ENCODE data around the gene FCHSD2.
"Not testable (repeated sequence)": the region's sequence is repeated elsewhere in the genome, so short reads cannot be mapped to it uniquely, and the experiment has no call there.

The FCHSD2 gene

GRCh38 chr11:73152861-73153483 is 10.9 kb upstream of the FCHSD2 start:
- in situ Hi-C loops (cut with HindIII; ENCODE audit: low sequenced_read_pairs) = no loop called here

GRCh38 chr11:73152086-73152853 is 10.2 kb upstream of the FCHSD2 start:
- in situ Hi-C loops (cut with HindIII; ENCODE audit: low sequenced_read_pairs) = no loop called here

DNA sequence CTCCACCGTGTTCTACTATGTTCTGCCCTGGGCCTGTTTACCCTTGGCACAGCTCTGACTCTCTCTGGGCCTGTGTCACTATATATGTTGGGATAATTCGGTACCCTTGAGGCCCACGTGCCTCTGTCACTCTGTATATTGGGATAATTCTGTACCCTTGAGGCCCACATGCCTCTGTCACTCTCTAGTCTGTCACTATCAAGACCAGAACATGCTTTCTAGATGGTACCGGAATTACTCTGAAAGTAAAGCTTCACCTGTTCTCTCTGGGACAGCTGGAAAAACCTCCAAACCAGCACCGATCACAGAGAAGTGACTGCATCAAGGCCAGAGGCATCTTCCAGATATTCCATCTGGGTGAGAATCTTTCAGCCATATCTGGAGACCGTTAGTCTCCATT is 9.3 kb upstream of the FCHSD2 start:
- in situ Hi-C loops (cut with HindIII; ENCODE audit: low sequenced_read_pairs) = no loop called here

DNA sequence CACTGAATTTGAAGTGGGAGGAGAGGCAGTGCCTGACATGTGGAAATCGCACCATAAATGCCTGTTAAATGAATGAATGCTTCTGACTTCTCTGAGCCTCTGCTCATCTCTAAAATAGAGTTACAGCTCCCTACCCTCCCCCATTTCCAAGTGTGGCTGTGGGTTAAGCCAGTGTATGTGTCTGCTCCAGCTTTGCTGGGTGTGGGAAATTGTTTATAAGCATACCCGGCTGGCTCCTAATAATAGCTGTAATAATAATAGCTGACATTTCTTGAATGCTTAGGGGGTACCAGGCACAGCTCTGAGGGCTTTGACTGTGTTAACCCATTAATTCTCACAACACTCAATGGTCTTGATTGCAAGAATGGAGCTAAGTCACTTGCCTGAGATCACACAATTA is 7.0 kb upstream of the FCHSD2 start:
- in situ Hi-C loops (cut with HindIII; ENCODE audit: low sequenced_read_pairs) = no loop called here

DNA sequence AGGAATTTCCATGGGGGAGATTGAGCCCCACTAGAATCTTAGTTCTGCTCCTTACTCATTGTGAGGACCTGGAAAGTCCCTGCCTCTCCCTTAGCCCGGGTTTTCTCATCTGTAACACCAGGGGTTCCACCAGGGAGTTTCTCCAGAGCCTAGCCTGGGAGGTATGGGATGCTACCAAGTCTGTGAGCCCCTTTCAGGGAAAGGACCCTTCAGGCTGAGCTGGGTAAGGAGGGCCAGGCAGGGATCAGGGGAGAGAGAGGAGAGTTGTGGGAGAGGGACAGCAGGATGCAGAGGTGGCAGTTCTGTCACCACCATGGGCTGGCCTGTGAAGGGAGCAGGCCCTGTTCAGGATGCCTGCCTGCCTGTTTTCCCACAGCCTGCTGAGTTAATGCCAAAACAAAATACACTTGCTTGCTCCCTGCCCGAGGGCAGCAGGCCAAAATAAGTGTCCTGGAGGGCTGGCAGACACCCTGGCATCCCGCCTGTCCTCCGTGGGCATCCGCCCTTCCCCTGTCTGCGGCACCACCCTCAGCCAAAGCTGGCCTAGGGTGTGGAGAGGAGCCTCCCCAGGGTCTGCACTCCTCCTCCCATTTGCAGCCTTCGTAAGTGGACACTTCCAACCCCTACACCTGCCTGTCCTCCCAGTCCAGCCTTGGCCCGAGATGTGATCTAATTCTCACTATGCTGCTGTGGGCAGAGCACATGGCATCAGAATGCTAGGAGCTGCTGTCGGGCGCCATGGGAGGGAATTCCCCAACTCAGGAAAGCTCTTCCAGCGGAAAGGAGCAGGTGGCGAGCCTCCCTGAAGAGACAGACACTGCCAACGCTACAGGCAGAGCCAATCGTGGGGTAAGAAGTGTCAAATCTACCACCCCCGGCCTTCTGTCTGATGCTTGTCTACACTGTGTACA is 5.9 kb upstream of the FCHSD2 start:
- in situ Hi-C loops (cut with HindIII; ENCODE audit: low sequenced_read_pairs) = no loop called here

DNA sequence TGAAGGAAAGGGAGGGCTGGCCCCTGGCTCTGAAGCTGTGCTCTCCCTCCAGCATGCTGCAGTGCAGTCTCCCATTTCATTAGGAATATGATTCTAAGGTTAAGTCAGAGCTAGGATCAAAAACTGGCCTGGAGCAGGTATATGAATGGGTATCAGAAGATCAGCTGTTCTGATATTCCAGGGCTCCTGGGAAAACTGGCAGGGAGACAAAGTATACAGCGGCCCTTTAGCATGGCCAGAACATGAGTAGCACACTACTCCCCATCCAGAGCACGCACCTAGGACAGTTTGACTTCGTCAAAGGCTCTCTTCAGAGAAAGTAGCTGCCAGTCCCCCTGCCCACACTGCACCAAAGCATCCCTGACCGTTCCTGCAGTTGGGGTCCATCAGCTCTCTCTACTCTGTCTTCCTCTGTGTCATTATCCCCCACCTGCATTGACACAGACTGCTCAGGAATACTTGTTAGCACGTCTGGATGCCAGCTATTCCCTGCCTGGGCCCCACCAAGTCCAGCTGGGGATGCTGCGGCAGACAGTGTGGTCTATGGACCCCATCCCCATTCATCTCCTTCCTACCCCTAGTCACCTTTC is 4.0 kb upstream of the FCHSD2 start:
- in situ Hi-C loops (cut with HindIII; ENCODE audit: low sequenced_read_pairs) = no loop called here

DNA sequence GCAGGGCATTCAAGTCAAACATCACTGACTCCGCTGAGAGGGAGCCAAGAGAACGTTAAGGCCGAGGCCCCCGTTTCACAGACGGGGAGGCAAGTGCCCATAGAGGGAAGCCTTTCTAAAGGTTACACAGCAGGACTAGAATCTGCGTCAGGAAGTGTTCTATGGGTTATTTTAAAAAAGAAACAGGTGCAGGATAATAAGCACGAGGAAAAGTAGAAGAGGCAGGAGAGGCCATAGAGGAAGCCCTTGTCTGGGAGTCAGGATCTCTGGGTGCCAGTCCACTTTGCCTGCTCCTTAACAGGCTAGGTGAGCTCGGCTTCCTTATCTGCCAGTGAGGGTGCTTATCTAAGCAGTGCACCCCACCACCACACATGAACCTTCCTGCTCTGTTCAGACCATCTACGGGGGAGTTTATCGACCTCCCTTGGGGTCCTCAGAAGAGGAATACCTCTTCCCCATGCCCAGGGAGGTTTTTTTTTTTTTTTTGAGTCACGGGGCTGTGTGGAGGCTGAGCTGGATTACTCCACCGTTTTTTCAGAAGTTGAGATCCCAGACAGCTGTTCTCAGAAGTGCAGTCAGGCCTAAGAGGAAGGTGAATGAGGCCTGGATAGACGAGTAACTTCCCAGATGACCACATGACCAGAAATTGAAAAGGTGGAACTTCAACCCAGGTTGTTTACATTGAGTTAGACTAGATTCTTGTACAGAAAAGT is 1.2 kb upstream of the FCHSD2 start:
- in situ Hi-C loops (cut with HindIII; ENCODE audit: low sequenced_read_pairs) = no loop called here

GRCh38 chr11:73141309-73142127 is 600 bp downstream of the FCHSD2 start:
- in situ Hi-C loops (cut with HindIII; ENCODE audit: low sequenced_read_pairs) = no loop called here

GRCh38 chr11:73141031-73141308 is 1.1 kb downstream of the FCHSD2 start:
- in situ Hi-C loops (cut with HindIII; ENCODE audit: low sequenced_read_pairs) = no loop called here

- in situ Hi-C loops (cut with HindIII; ENCODE audit: low sequenced_read_pairs) = no loop called here
Observed at GRCh38 chr11:73140213-73141030, 1.7 kb downstream of the FCHSD2 start.

- in situ Hi-C loops (cut with HindIII; ENCODE audit: low sequenced_read_pairs) = no loop called here
Observed at GRCh38 chr11:73139476-73140198, 2.5 kb downstream of the FCHSD2 start.

GRCh38 chr11:73137944-73138274 is 4.2 kb downstream of the FCHSD2 start:
- in situ Hi-C loops (cut with HindIII; ENCODE audit: low sequenced_read_pairs) = no loop called here

GRCh38 chr11:73137262-73137943 is 4.7 kb downstream of the FCHSD2 start:
- in situ Hi-C loops (cut with HindIII; ENCODE audit: low sequenced_read_pairs) = no loop called here

GRCh38 chr11:73136722-73137121 is 5.4 kb downstream of the FCHSD2 start:
- in situ Hi-C loops (cut with HindIII; ENCODE audit: low sequenced_read_pairs) = not testable (repeated sequence)

DNA sequence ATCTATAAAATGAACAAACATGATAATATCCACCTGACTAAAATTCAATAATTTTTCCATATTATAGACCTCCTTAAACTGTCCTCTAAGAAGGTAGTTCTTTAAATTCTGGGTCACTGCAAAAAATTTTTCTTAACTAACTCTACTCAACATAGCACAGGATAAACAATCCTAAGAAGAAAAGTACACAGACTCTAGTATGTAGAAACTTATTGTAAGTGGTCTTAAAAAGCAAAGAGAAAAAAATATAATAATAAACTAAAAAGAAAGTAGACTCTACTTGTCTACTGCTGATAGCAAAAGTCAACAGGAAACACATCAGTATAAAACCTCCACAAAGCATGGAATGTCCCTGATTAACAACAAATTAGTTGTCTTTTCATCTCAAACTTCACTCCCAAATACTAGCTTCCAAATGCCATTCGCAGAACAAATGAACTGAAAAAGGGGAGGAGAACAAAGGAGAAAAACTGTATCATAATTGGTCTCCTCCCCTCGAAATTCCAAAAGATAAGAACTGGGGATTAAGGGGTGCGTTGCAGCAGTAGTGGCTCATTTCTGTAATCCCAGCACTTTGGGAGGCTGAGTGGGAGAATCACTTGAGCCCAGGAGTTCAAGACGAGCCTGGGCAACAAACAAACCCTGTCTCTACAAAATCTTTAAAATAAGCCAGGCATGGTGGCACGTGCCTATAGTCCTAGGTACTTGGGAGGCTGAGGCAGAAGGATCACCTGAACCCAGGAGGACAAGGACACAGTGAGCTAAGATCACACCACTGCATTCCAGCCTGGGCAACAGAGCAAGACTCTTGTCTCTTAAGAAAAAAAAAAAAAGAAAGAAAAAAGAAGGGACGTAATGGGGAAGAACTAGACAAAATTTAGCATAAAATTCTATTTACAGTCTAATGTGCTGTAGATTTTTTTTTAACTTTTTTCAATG is 6.5 kb downstream of the FCHSD2 start:
- in situ Hi-C loops (cut with HindIII; ENCODE audit: low sequenced_read_pairs) = no loop called here

DNA sequence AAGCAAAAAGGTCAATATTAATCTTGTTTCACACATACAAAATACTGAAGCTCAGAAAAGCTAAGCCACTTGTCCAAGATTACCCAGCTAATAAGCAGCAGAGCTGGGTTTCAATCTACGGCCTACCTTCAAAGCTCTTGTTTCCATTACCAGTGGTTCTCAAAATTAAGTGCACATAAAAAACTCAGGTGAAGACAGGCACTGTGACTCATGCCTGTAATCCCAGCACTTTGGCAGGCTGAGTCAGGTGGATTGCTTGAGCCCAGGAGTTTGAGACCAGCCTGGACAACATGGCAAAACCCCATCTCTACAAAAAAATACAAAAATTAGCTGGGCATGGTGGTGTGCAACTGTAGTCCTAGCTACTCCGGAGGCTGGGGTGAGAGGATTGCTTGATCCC is 9.8 kb downstream of the FCHSD2 start:
- in situ Hi-C loops (cut with HindIII; ENCODE audit: low sequenced_read_pairs) = not testable (repeated sequence)

DNA sequence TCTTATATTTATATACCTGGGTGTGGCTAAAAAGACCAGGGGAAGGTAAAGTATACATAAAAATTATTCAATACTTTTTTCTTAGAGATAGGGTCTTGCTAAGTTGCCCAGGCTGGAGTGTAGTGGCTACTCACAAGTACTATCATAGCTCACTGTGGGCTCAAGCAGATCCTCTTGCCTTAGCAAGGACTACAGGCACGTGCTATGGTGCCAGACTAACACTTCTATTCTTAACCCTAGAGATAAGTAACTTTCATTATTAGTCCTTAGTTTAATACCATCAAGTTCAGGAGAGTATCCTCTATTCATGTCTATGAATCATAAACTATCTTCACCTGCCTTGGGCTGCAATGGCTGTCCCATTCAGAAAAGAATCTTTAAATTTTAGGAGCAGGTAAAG is 11.9 kb downstream of the FCHSD2 start:
- in situ Hi-C loops (cut with HindIII; ENCODE audit: low sequenced_read_pairs) = no loop called here

Data from endothelial cell of hepatic sinusoid (primary cell).